IMR-90 (cell line): ENCODE measurements around the gene GMEB2. TPM values are rescaled to one million over a fixed set of nuclear protein-coding genes. Genes with fewer than 3 reads are reported as not detected.
A peak's percentile ranks its signal among the peaks of the same experiment; 100 is the strongest.

Experiments used
- ATAC-seq: fragments of 200-7000 bp; cut with Tn5 transposase; 2 replicates; pipeline ENCODE4 v1.9.1; 2020; ENCODE audit warnings: low read depth, mild to moderate bottlenecking, moderate library complexity
- BruUV-seq: library from RNA; stranded (reverse); fragments of 400-500 nt; replicated peaks from 2 replicates; lab custom pipeline; 2021; lab: Mats Ljungman, UMichigan
- CTCF ChIA-PET: fragments of 300-600 bp; formaldehyde crosslinking; extraction: SDS; loops from one replicate; lab custom pipeline; 2021; ENCODE audit warnings: antibody characterized with exemption; lab: Yijun Ruan, JAX
- POLR2A ChIA-PET: fragments of 300-600 bp; sonication (Branson Sonifier 250); formaldehyde crosslinking; loops from one replicate; lab custom pipeline; 2022; ENCODE audit warnings: antibody characterized with exemption; ENCODE audit not compliant: unreplicated experiment; lab: Charles Lee
- DNase-seq: peaks from one replicate; pipeline ENCODE4 v3.0.0; 2013
- H2AFZ ChIP-seq: replicated peaks from 2 replicates; pipeline ENCODE3; 2013; ENCODE audit warnings: low read length, mild to moderate bottlenecking; ENCODE audit not compliant: poor library complexity
- H2AK5ac ChIP-seq: 2 replicates; pipeline ENCODE4 v1.6.1; 2013; ENCODE audit warnings: low read depth, low read length, inconsistent platforms
- H2AK9ac ChIP-seq: replicated peaks from 2 replicates; pipeline ENCODE3; 2013; ENCODE audit warnings: mild to moderate bottlenecking, low read depth, low read length, moderate library complexity; ENCODE audit not compliant: poor library complexity
- H2BK120ac ChIP-seq: 2 replicates; pipeline ENCODE4 v1.6.1; 2013; ENCODE audit warnings: low read depth, low read length, inconsistent platforms
- H2BK15ac ChIP-seq: 3 replicates; pipeline ENCODE4 v1.6.1; 2013; ENCODE audit warnings: low read depth, low read length, inconsistent platforms
- H2BK20ac ChIP-seq: 2 replicates; pipeline ENCODE4 v1.6.1; 2013; ENCODE audit warnings: low read depth, mild to moderate bottlenecking, inconsistent platforms, low read length, moderate library complexity
- H2BK5ac ChIP-seq: 2 replicates; pipeline ENCODE4 v1.6.1; 2013; ENCODE audit warnings: mild to moderate bottlenecking, low read depth, low read length, inconsistent platforms; ENCODE audit not compliant: poor library complexity, severe bottlenecking
- H3K14ac ChIP-seq: replicated peaks from 2 replicates; pipeline ENCODE4 v1.6.1; 2013; ENCODE audit warnings: low read depth, low read length, inconsistent platforms
- H3K18ac ChIP-seq: 2 replicates; pipeline ENCODE4 v1.6.1; 2013; ENCODE audit warnings: low read depth, low read length, control low read depth
- H3K23ac ChIP-seq: 2 replicates; pipeline ENCODE4 v1.6.1; 2013; ENCODE audit warnings: low read depth, low read length, inconsistent platforms
- H3K27ac ChIP-seq: 2 replicates; pipeline ENCODE4 v1.5.1; 2013; ENCODE audit warnings: mild to moderate bottlenecking, control low read depth, low read length; ENCODE audit not compliant: insufficient read depth
- H3K27me3 ChIP-seq: 2 replicates; pipeline ENCODE4 v1.6.1; 2013; ENCODE audit warnings: low read length; ENCODE audit not compliant: control insufficient read depth, insufficient read depth
- H3K36me3 ChIP-seq: 2 replicates; pipeline ENCODE4 v1.6.1; 2013; ENCODE audit warnings: low read length, mixed read lengths; ENCODE audit not compliant: control insufficient read depth, insufficient read depth
- H3K4ac ChIP-seq: 2 replicates; pipeline ENCODE4 v1.6.1; 2013; ENCODE audit warnings: low read depth, low read length, inconsistent platforms
- H3K4me1 ChIP-seq: 2 replicates; pipeline ENCODE4 v1.6.1; 2013; ENCODE audit warnings: low read length, mixed read lengths; ENCODE audit not compliant: control insufficient read depth, insufficient read depth
- H3K4me2 ChIP-seq: 2 replicates; pipeline ENCODE4 v1.6.1; 2013; ENCODE audit warnings: low read depth, mild to moderate bottlenecking, control low read depth, low read length, moderate library complexity
- H3K4me3 ChIP-seq: 2 replicates; pipeline ENCODE4 v1.5.1; 2013; ENCODE audit warnings: low read depth, mild to moderate bottlenecking, control low read depth, low read length, moderate library complexity; ENCODE audit not compliant: insufficient read depth
- H3K56ac ChIP-seq: 2 replicates; pipeline ENCODE4 v1.6.1; 2013; ENCODE audit warnings: low read length, inconsistent platforms; ENCODE audit not compliant: insufficient read depth; ENCODE audit errors: extremely low read depth
- H3K79me1 ChIP-seq, 2 experiments: 2 replicates each; pipeline ENCODE4 v1.6.1; 2013; ENCODE audit warnings: low read length in 2 of 2, inconsistent platforms in 1 of 2, low read depth in 1 of 2
- H3K9ac ChIP-seq: 2 replicates; pipeline ENCODE4 v1.6.1; 2013; ENCODE audit warnings: low read depth, low read length, control low read depth
- H3K9me1 ChIP-seq: 2 replicates; pipeline ENCODE4 v1.6.1; 2013; ENCODE audit warnings: low read length, inconsistent platforms; ENCODE audit not compliant: insufficient read depth
- H3K9me3 ChIP-seq: 2 replicates; pipeline ENCODE4 v1.6.1; 2013; ENCODE audit warnings: low read length; ENCODE audit not compliant: control insufficient read depth, insufficient read depth
- H4K20me1 ChIP-seq: 2 replicates; pipeline ENCODE4 v1.6.1; 2013; ENCODE audit warnings: low read length, inconsistent platforms; ENCODE audit not compliant: insufficient read depth
- H4K5ac ChIP-seq: 2 replicates; pipeline ENCODE4 v1.6.1; 2013; ENCODE audit warnings: mild to moderate bottlenecking, low read depth, low read length, control low read depth
- H4K8ac ChIP-seq, 2 experiments: 2 replicates each; pipeline ENCODE4 v1.6.1; 2013; ENCODE audit warnings: low read depth in 2 of 2, low read length in 2 of 2, control low read depth in 1 of 2, inconsistent platforms in 1 of 2
- H4K91ac ChIP-seq: 2 replicates; pipeline ENCODE4 v1.6.1; 2013; ENCODE audit warnings: low read depth, low read length, inconsistent platforms; ENCODE audit not compliant: insufficient read depth
- BHLHE40 ChIP-seq: fragments of 150-350 bp; IDR thresholded peaks from 2 replicates; pipeline ENCODE4 v1.6.1; 2016; ENCODE audit warnings: mild to moderate bottlenecking, low read depth, low read length
- CEBPB ChIP-seq: IDR thresholded peaks from 2 replicates; pipeline ENCODE4 v1.6.1; 2012; ENCODE audit warnings: low read depth, low read length, improper control_type of control experiment
- CHD1 ChIP-seq: IDR thresholded peaks from 2 replicates; pipeline ENCODE4 v1.6.1; 2012; ENCODE audit warnings: low read depth, low read length, improper control_type of control experiment
- FOS ChIP-seq: fragments of 150-350 bp; IDR thresholded peaks from 2 replicates; pipeline ENCODE4 v1.6.1; 2016; ENCODE audit warnings: low read depth, low read length
- MAFK ChIP-seq: IDR thresholded peaks from 2 replicates; pipeline ENCODE4 v1.6.1; 2012; ENCODE audit warnings: low read depth, low read length, improper control_type of control experiment
- MAZ ChIP-seq: IDR thresholded peaks from 2 replicates; pipeline ENCODE4 v1.6.1; 2012; ENCODE audit warnings: low read depth, mild to moderate bottlenecking, low read length, improper control_type of control experiment, moderate library complexity, borderline replicate concordance
- MXI1 ChIP-seq: IDR thresholded peaks from 2 replicates; pipeline ENCODE4 v1.6.1; 2012; ENCODE audit warnings: low read depth, mild to moderate bottlenecking, low read length, moderate library complexity, borderline replicate concordance
- NFE2L2 ChIP-seq: fragments of 150-350 bp; IDR thresholded peaks from 2 replicates; pipeline ENCODE4 v1.6.1; 2016; ENCODE audit warnings: low read depth, mild to moderate bottlenecking, low read length
- POLR2A ChIP-seq: IDR thresholded peaks from 2 replicates; pipeline ENCODE4 v1.6.1; 2012; ENCODE audit warnings: mild to moderate bottlenecking, low read depth, low read length
- RAD21 ChIP-seq: IDR thresholded peaks from 2 replicates; pipeline ENCODE4 v1.6.1; 2012; ENCODE audit warnings: low read length, improper control_type of control experiment
- RCOR1 ChIP-seq: IDR thresholded peaks from 2 replicates; pipeline ENCODE4 v1.6.1; 2012; ENCODE audit warnings: mild to moderate bottlenecking, low read length, improper control_type of control experiment; ENCODE audit not compliant: insufficient replicate concordance
- RFX5 ChIP-seq: IDR thresholded peaks from 2 replicates; pipeline ENCODE4 v1.8.0; 2012; ENCODE audit warnings: low read depth, mild to moderate bottlenecking, low read length, moderate library complexity
- SMC3 ChIP-seq: fragments of 150-350 bp; IDR thresholded peaks from 2 replicates; pipeline ENCODE4 v1.6.1; 2016; ENCODE audit warnings: low read depth, mild to moderate bottlenecking, antibody characterized with exemption, low read length, moderate library complexity
- WGBS, 2 experiments: methylation state at CpG; one replicate each; pipeline versions ENCODE4 v1.1.5 to v1.1.7; 2013; ENCODE audit warnings: missing lambda C conversion rate in 2 of 2; ENCODE audit not compliant: insufficient read length in 1 of 2; ENCODE audit errors: extremely low coverage in 2 of 2; 5-methylcytosine and 5-hydroxymethylcytosine counted together
- dilution Hi-C: fragments of 300-500 bp; cut with HindIII; formaldehyde crosslinking; loops from one replicate; pipeline ENCODE4 v1.14.3; 2018; ENCODE audit warnings: low sequenced_read_pairs; ENCODE audit not compliant: unreplicated experiment
- in situ Hi-C: fragments of 300-500 bp; cut with MboI; formaldehyde crosslinking; loops from 3 replicates; pipeline ENCODE4 v1.14.3; 2019; ENCODE audit warnings: low sequenced_read_pairs, inconsistent platforms, mixed read lengths
- intact Hi-C: fragments of 100-400 bp; cut with micrococcal nuclease; formaldehyde crosslinking; loops from 2 replicates; pipeline ENCODE4 v1.10.0; 2022
- polyA plus RNA-seq, 3 experiments: library from polyadenylated mRNA; depleted of rRNA; stranded (reverse); fragments of >200 nt; gene quantifications; 2 replicates each; pipeline ENCODE4 v1.2.3, GENCODE V29; 2012; ENCODE audit warnings: low replicate concordance in 1 of 3
- total RNA-seq: library from RNA; depleted of rRNA; stranded (reverse); fragments of >200 nt; gene quantifications from 2 replicates; pipeline ENCODE4 v1.2.3, GENCODE V29; 2012
- TF ChIP-seq, protein P1 (sequence below): fragments of 150-350 bp; IDR thresholded peaks from 2 replicates; pipeline ENCODE4 v1.6.1; 2017; ENCODE audit warnings: mild to moderate bottlenecking, antibody characterized with exemption, low read length, low read depth
- TF ChIP-seq, protein P2 (sequence below): fragments of 150-350 bp; IDR thresholded peaks from 2 replicates; pipeline ENCODE4 v1.6.1; 2016; ENCODE audit warnings: low read depth, mild to moderate bottlenecking, low read length, moderate library complexity, borderline replicate concordance
- TF ChIP-seq, protein P3 (sequence below): conservative IDR thresholded peaks from 2 replicates; pipeline ENCODE4 v1.5.1; 2012; ENCODE audit warnings: mild to moderate bottlenecking, low read depth, low read length, improper control_type of control experiment

The GMEB2 gene
- total and polyA plus RNA-seq, 2 of the 4 experiments (the other 2 are of a cell fraction): 5.0 to 10.0 TPM

DNA sequence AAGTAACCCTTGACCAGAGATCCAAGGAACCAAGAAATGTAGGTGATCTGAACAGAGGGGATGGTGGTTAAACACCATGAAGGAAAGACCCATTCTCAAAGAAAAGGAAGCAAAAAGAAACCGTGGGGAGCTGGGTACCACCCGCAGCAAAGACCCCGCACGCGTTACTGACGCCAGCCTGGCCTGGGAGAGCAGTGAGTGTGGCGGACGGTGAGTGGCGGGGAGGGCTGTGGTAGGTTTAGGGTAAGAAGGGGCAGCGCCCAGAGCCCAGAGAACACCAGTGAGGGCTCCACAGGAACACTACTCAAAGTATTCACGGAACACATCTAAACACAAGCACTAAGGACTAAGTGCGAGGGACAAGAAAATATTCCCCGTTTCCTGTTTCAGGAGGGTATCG, 4.2 kb downstream of the GMEB2 start:
- Histone ChIP-seq H2BK15ac (no peak overlapping the region), H4K91ac (no peak overlapping the region), H3K9ac (no peak overlapping the region), H3K4me2 (no peak overlapping the region), H3K14ac (no peak overlapping the region), H3K79me1 (peaks cover 29 to 78% of the 10 kb centered on the region in 2 experiments), H4K20me1 (peaks cover 22% of the 10 kb centered on the region), H3K27me3 (no peaks in the 10 kb centered on the region), H3K36me3 (peaks cover 14% of the 10 kb centered on the region), H2AK9ac (peak overlapping the region; percentile 15), H3K23ac (no peak overlapping the region), H2AK5ac (no peak overlapping the region), H3K9me3 (no peaks in the 10 kb centered on the region), H2BK120ac (no peak overlapping the region), H3K56ac (no peak overlapping the region), H2BK20ac (no peak overlapping the region), H3K9me1 (peaks cover 8% of the 10 kb centered on the region; the same call in 1 of the 2 replicates), H3K27ac (no peak overlapping the region), H3K4ac (no peak overlapping the region), H2AFZ (no peak overlapping the region), H4K8ac (no peak overlapping the region), H3K18ac (no peak overlapping the region), H4K5ac (no peak overlapping the region), H3K4me1 (peaks cover 2% of the 10 kb centered on the region; the same call in 1 of the 2 replicates), H2BK5ac (no peak overlapping the region), H3K4me3 (no peak overlapping the region)
- intact Hi-C loops (no loop called here), in situ Hi-C loops (no loop called here), dilution Hi-C loops (no loop called here)
- no TSS peak for BruUV-seq
- DNase-seq (no peak), ATAC-seq (no peak)
- 60% methylated on average over 1 of the region's 14 CpGs; no CpG with 5 or more reads in 1 of the 2 experiments for WGBS, 2 experiments
- ChIA-PET CTCF (no interaction called here), POLR2A (no interaction called here)
- TF ChIP-seq SMC3 (no peak), MAFK (no peak), MXI1 (no peak), FOS (no peak), RCOR1 (no peak), RFX5 (no peak), BHLHE40 (no peak), RAD21 (no peak), CEBPB (no peak), POLR2A (no peak), MAZ (no peak), NFE2L2 (no peak), CHD1 (no peak)
- TF ChIP-seq, protein P1, sequence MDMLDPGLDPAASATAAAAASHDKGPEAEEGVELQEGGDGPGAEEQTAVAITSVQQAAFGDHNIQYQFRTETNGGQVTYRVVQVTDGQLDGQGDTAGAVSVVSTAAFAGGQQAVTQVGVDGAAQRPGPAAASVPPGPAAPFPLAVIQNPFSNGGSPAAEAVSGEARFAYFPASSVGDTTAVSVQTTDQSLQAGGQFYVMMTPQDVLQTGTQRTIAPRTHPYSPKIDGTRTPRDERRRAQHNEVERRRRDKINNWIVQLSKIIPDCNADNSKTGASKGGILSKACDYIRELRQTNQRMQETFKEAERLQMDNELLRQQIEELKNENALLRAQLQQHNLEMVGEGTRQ: no peak
- TF ChIP-seq, protein P2, sequence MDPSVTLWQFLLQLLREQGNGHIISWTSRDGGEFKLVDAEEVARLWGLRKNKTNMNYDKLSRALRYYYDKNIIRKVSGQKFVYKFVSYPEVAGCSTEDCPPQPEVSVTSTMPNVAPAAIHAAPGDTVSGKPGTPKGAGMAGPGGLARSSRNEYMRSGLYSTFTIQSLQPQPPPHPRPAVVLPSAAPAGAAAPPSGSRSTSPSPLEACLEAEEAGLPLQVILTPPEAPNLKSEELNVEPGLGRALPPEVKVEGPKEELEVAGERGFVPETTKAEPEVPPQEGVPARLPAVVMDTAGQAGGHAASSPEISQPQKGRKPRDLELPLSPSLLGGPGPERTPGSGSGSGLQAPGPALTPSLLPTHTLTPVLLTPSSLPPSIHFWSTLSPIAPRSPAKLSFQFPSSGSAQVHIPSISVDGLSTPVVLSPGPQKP: no peak
- TF ChIP-seq, protein P3, sequence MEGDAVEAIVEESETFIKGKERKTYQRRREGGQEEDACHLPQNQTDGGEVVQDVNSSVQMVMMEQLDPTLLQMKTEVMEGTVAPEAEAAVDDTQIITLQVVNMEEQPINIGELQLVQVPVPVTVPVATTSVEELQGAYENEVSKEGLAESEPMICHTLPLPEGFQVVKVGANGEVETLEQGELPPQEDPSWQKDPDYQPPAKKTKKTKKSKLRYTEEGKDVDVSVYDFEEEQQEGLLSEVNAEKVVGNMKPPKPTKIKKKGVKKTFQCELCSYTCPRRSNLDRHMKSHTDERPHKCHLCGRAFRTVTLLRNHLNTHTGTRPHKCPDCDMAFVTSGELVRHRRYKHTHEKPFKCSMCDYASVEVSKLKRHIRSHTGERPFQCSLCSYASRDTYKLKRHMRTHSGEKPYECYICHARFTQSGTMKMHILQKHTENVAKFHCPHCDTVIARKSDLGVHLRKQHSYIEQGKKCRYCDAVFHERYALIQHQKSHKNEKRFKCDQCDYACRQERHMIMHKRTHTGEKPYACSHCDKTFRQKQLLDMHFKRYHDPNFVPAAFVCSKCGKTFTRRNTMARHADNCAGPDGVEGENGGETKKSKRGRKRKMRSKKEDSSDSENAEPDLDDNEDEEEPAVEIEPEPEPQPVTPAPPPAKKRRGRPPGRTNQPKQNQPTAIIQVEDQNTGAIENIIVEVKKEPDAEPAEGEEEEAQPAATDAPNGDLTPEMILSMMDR: no peak
